Measurements from ENCODE around the gene NOS1AP.

DNA sequence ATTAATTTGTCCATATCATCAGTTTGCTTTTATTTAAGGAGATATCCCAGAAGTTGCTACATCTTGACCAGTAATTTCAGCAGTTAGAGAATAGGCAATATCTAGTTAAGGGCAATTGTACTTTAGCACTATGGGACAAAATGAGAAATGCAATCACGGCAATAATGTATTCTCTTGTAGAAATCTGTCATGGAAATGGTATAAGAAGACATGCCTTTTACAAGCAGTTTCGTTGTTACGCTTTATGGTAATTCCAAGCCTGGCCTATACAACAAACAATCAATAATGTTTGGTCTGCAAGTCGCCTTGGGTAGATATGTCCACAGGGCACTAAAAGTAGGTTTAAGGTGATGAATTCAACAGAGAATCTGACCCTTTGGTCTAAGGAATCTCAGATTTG, 1.2 kb upstream of the NOS1AP start:
- TF ChIP-seq CTCF (conservative IDR thresholded peaks at IDR 0.05) (no peak), ZFX (IDR thresholded peaks at IDR 0.05) (no peak)

Data from C4-2B (cell line).